ENCODE results near the gene XRCC5.

- TF ChIP-seq POLR2A (IDR thresholded peaks at IDR 0.05) (no peak), CTCF (IDR thresholded peaks at IDR 0.05 in 4 of 5, conservative IDR thresholded peaks at IDR 0.05 in 1 of 5) (no peak)
Measured at GRCh38 chr2:216108310-216108966, 710 bp upstream of the XRCC5 start.
